Stimulated activated naive CD8-positive, alpha-beta T cell treated with anti-CD3 and anti-CD28 coated beads, Interleukin-15, amount 100 ng/mL, for 72 hours (primary cell): Measurements from ENCODE around the gene TEAD1.

Experiments used
- ATAC-seq: fragments of 150-1000 bp; cut with Tn5 transposase; 2 replicates; pipeline ENCODE4 v1.10.0; 2021; ENCODE audit warnings: mild to moderate bottlenecking, moderate library complexity
- DNase-seq, 2 donors: peaks; one replicate each; pipeline ENCODE4 v3.0.0; 2021 to 2022
- H3K27ac Mint-ChIP-seq, 2 donors: one replicate each; pipeline ENCODE4 v1.8.0; 2022; ENCODE audit warnings: mild to moderate bottlenecking in 2 of 2, mixed read lengths in 2 of 2, moderate library complexity in 2 of 2
- H3K27me3 Mint-ChIP-seq: one replicate; pipeline ENCODE4 v1.8.0; 2022; ENCODE audit warnings: mixed read lengths
- H3K4me1 Mint-ChIP-seq: one replicate; pipeline ENCODE4 v1.8.0; 2022; ENCODE audit warnings: mild to moderate bottlenecking, mixed read lengths
- H3K4me3 Mint-ChIP-seq, 2 donors: one replicate each; pipeline ENCODE4 v1.8.0; 2022; ENCODE audit warnings: mild to moderate bottlenecking in 2 of 2, mixed read lengths in 2 of 2, moderate library complexity in 1 of 2
- H3K9me3 Mint-ChIP-seq, 2 donors: one replicate each; pipeline ENCODE4 v1.8.0; 2022; ENCODE audit warnings: mixed read lengths in 2 of 2

TEAD1 gene

GRCh38 chr11:12800871-12801270 lies 126.7 kb downstream of the TEAD1 start:
- Mint-ChIP-seq H3K4me1 (no peaks in the 10 kb centered on the region), H3K27ac (no peak overlapping the region), H3K27me3 (peaks cover 83% of the 10 kb centered on the region), H3K4me3 (no peak overlapping the region), H3K9me3 (no peaks in the 10 kb centered on the region)
- ATAC-seq (no peak), DNase-seq (no peak)

GRCh38 chr11:12801976-12802375 lies 127.8 kb downstream of the TEAD1 start:
- no peaks in the 10 kb centered on the region for H3K9me3 Mint-ChIP-seq
- no peak for ATAC-seq
- H3K27ac Mint-ChIP-seq: no peak overlapping the region
- no peaks in the 10 kb centered on the region for H3K4me1 Mint-ChIP-seq
- DNase-seq: no peak
- peaks cover 78% of the 10 kb centered on the region for H3K27me3 Mint-ChIP-seq
- no peak overlapping the region for H3K4me3 Mint-ChIP-seq

- no peaks in the 10 kb centered on the region for H3K9me3 Mint-ChIP-seq
- no peak for DNase-seq
- peaks cover 79% of the 10 kb centered on the region for H3K27me3 Mint-ChIP-seq
- H3K4me3 Mint-ChIP-seq: no peak overlapping the region
- no peak for ATAC-seq
- H3K27ac Mint-ChIP-seq: no peak overlapping the region
- H3K4me1 Mint-ChIP-seq: no peaks in the 10 kb centered on the region
Observed at GRCh38 chr11:12802418-12803085, 128.3 kb downstream of the TEAD1 start.

- H3K4me1 Mint-ChIP-seq: no peaks in the 10 kb centered on the region
- H3K27me3 Mint-ChIP-seq: peaks cover 74% of the 10 kb centered on the region
- H3K4me3 Mint-ChIP-seq: no peak overlapping the region
- H3K27ac Mint-ChIP-seq: no peak overlapping the region
- DNase-seq (no peak), ATAC-seq (no peak)
- no peaks in the 10 kb centered on the region for H3K9me3 Mint-ChIP-seq
Observed at GRCh38 chr11:12803086-12803826, 129.0 kb downstream of the TEAD1 start.

GRCh38 chr11:12806113-12806512 lies 131.9 kb downstream of the TEAD1 start:
- Mint-ChIP-seq H3K27ac (no peak overlapping the region), H3K9me3 (no peaks in the 10 kb centered on the region), H3K4me3 (no peak overlapping the region), H3K27me3 (peaks cover 60% of the 10 kb centered on the region), H3K4me1 (no peaks in the 10 kb centered on the region)
- ATAC-seq (no peak), DNase-seq (no peak)

- H3K9me3 Mint-ChIP-seq: no peaks in the 10 kb centered on the region
- no peak overlapping the region for H3K4me3 Mint-ChIP-seq
- H3K27ac Mint-ChIP-seq: no peak overlapping the region
- no peaks in the 10 kb centered on the region for H3K4me1 Mint-ChIP-seq
- H3K27me3 Mint-ChIP-seq: peaks cover 62% of the 10 kb centered on the region
- DNase-seq (no peak), ATAC-seq (no peak)
Observed at GRCh38 chr11:12807621-12808020, 133.4 kb downstream of the TEAD1 start.

GRCh38 chr11:12808519-12808918 lies 134.3 kb downstream of the TEAD1 start:
- peaks cover 62% of the 10 kb centered on the region for H3K27me3 Mint-ChIP-seq
- ATAC-seq (no peak), DNase-seq (no peak)
- no peaks in the 10 kb centered on the region for H3K4me1 Mint-ChIP-seq
- H3K9me3 Mint-ChIP-seq: no peaks in the 10 kb centered on the region
- H3K27ac Mint-ChIP-seq: no peak overlapping the region
- no peak overlapping the region for H3K4me3 Mint-ChIP-seq

GRCh38 chr11:12809364-12809763 lies 135.1 kb downstream of the TEAD1 start:
- Mint-ChIP-seq H3K4me3 (no peak overlapping the region), H3K27me3 (peaks cover 62% of the 10 kb centered on the region), H3K27ac (no peak overlapping the region), H3K9me3 (no peaks in the 10 kb centered on the region), H3K4me1 (no peaks in the 10 kb centered on the region)
- no peak for DNase-seq
- no peak for ATAC-seq

GRCh38 chr11:12809864-12810567 lies 135.8 kb downstream of the TEAD1 start:
- H3K27me3 Mint-ChIP-seq: peaks cover 62% of the 10 kb centered on the region
- DNase-seq (no peak), ATAC-seq (no peak)
- peaks cover 6% of the 10 kb centered on the region for H3K4me1 Mint-ChIP-seq
- no peak overlapping the region for H3K27ac Mint-ChIP-seq
- no peaks in the 10 kb centered on the region for H3K9me3 Mint-ChIP-seq
- H3K4me3 Mint-ChIP-seq: no peak overlapping the region

- Mint-ChIP-seq H3K4me3 (no peak overlapping the region), H3K27ac (no peak overlapping the region), H3K27me3 (peaks cover 65% of the 10 kb centered on the region), H3K4me1 (peaks cover 6% of the 10 kb centered on the region), H3K9me3 (no peaks in the 10 kb centered on the region)
- no peak for ATAC-seq
- DNase-seq: no peak
Observed at GRCh38 chr11:12810568-12810894, 136.3 kb downstream of the TEAD1 start.

GRCh38 chr11:12811861-12812260 lies 137.6 kb downstream of the TEAD1 start:
- Mint-ChIP-seq H3K27ac (no peak overlapping the region), H3K27me3 (peaks cover 77% of the 10 kb centered on the region), H3K4me1 (peaks cover 6% of the 10 kb centered on the region), H3K9me3 (no peaks in the 10 kb centered on the region), H3K4me3 (no peak overlapping the region)
- ATAC-seq (peak; percentile 64), DNase-seq (no peak)

GRCh38 chr11:12812849-12813248 lies 138.6 kb downstream of the TEAD1 start:
- no peak overlapping the region for H3K27ac Mint-ChIP-seq
- DNase-seq (no peak), ATAC-seq (no peak)
- peaks cover 69% of the 10 kb centered on the region for H3K27me3 Mint-ChIP-seq
- H3K4me1 Mint-ChIP-seq: peaks cover 6% of the 10 kb centered on the region
- H3K4me3 Mint-ChIP-seq: no peak overlapping the region
- H3K9me3 Mint-ChIP-seq: no peaks in the 10 kb centered on the region

GRCh38 chr11:12813371-12814225 lies 139.4 kb downstream of the TEAD1 start:
- H3K4me3 Mint-ChIP-seq: no peak overlapping the region
- no peak overlapping the region for H3K27ac Mint-ChIP-seq
- DNase-seq (no peak), ATAC-seq (no peak)
- H3K27me3 Mint-ChIP-seq: peaks cover 72% of the 10 kb centered on the region
- peaks cover 6% of the 10 kb centered on the region for H3K4me1 Mint-ChIP-seq
- H3K9me3 Mint-ChIP-seq: no peaks in the 10 kb centered on the region

- Mint-ChIP-seq H3K27me3 (peaks cover 71% of the 10 kb centered on the region), H3K9me3 (no peaks in the 10 kb centered on the region)
Observed at GRCh38 chr11:12815129-12815480, 140.9 kb downstream of the TEAD1 start.

GRCh38 chr11:12815931-12816494 lies 141.8 kb downstream of the TEAD1 start:
- DNase-seq (no peak), ATAC-seq (no peak)
- Mint-ChIP-seq H3K4me3 (no peak overlapping the region), H3K27me3 (peaks cover 67% of the 10 kb centered on the region), H3K27ac (peak overlapping the region in 1 of 2 donors; percentile 35), H3K4me1 (peaks cover 6% of the 10 kb centered on the region), H3K9me3 (no peaks in the 10 kb centered on the region)

More at GRCh38 chr11:12815129-12815480, 140.9 kb downstream of the TEAD1 start:
- no peak for DNase-seq
- peak overlapping the region in 1 of 2 donors; percentile 76 for H3K27ac Mint-ChIP-seq
- no peak for ATAC-seq
- H3K4me1 Mint-ChIP-seq: peaks cover 6% of the 10 kb centered on the region
- H3K4me3 Mint-ChIP-seq: no peak overlapping the region
